Measurements from ENCODE around the gene SDSL.

SDSL gene

GRCh38 chr12:113396828-113397496, 25.2 kb upstream of the SDSL start:
- DNase-seq, result no peak

- no peak for DNase-seq
Observed at GRCh38 chr12:113397497-113398197, 24.5 kb upstream of the SDSL start.

- no peak for DNase-seq
Observed at GRCh38 chr12:113398346-113399290, 23.6 kb upstream of the SDSL start.

- DNase-seq, result no peak
Observed at GRCh38 chr12:113399490-113399889, 22.7 kb upstream of the SDSL start.

- no peak for DNase-seq
Observed at GRCh38 chr12:113400362-113400761, 21.8 kb upstream of the SDSL start.

GRCh38 chr12:113401066-113402000, 20.8 kb upstream of the SDSL start:
- no peak for DNase-seq

GRCh38 chr12:113402586-113403260, 19.5 kb upstream of the SDSL start:
- DNase-seq, result no peak

- DNase-seq, result no peak
Observed at GRCh38 chr12:113403435-113404415, 18.5 kb upstream of the SDSL start, which contains the start of gene SDS. Gene SDS, minus strand, starts transcription at chr12:113403887. Its CDS starts 4,179 bp downstream, at chr12:113399708.

- DNase-seq, result no peak
Observed at GRCh38 chr12:113405694-113406093, 16.5 kb upstream of the SDSL start.

GRCh38 chr12:113407931-113408600, 14.1 kb upstream of the SDSL start:
- DNase-seq, result peak; percentile 22

- DNase-seq, result no peak
Observed at GRCh38 chr12:113408756-113409298, 13.4 kb upstream of the SDSL start.

GRCh38 chr12:113409462-113410124, 12.6 kb upstream of the SDSL start:
- no peak for DNase-seq

- DNase-seq, result peak; percentile 60
Observed at GRCh38 chr12:113413488-113413939, 8.7 kb upstream of the SDSL start.

- DNase-seq, result no peak
Observed at GRCh38 chr12:113414519-113415038, 7.6 kb upstream of the SDSL start.

- no peak for DNase-seq
Observed at GRCh38 chr12:113416091-113416754, 6.0 kb upstream of the SDSL start.

- no peak for DNase-seq
Observed at GRCh38 chr12:113418213-113418879, 3.8 kb upstream of the SDSL start.

GRCh38 chr12:113420996-113421595, 1.1 kb upstream of the SDSL start:
- no peak for DNase-seq
